ENCODE results near the gene TMEM82.

TMEM82 gene

GRCh38 chr1:15748690-15749398, 6.5 kb downstream of the TMEM82 start:
- DNase-seq: no peak
- H3K4me2 ChIP-seq (ENCODE audit: insufficient read depth, low read length): no peak overlapping the region

GRCh38 chr1:15749399-15750291, 7.3 kb downstream of the TMEM82 start:
- Histone ChIP-seq H3K9me3 (ENCODE audit: insufficient read depth, low read length, severe bottlenecking) (no peaks in the 10 kb centered on the region), H3K27ac (ENCODE audit: low read length) (no peak overlapping the region), H3K9ac (ENCODE audit: low read depth, low read length) (no peak overlapping the region), H3K79me2 (ENCODE audit: insufficient read depth, low read length) (no peaks in the 10 kb centered on the region), H3K4me3 (ENCODE audit: low read depth in 1 of 2, low read length in 2 of 2) (no peak overlapping the region), H4K20me1 (ENCODE audit: insufficient read depth, low read length) (no peaks in the 10 kb centered on the region), H3K4me2 (ENCODE audit: insufficient read depth, low read length) (no peak overlapping the region), H2AFZ (ENCODE audit: low read depth, low read length) (no peak overlapping the region), H3K36me3 (ENCODE audit: insufficient read depth, low read length) (no peaks in the 10 kb centered on the region), H3K27me3 (ENCODE audit: insufficient read depth, low read length, poor library complexity) (no peaks in the 10 kb centered on the region), H3K4me1 (ENCODE audit: insufficient read depth, low read length) (no peaks in the 10 kb centered on the region)
- ATAC-seq (ENCODE audit: insufficient read depth, low read depth): no peak
- DNase-seq: no peak
- TF ChIP-seq, protein P1, sequence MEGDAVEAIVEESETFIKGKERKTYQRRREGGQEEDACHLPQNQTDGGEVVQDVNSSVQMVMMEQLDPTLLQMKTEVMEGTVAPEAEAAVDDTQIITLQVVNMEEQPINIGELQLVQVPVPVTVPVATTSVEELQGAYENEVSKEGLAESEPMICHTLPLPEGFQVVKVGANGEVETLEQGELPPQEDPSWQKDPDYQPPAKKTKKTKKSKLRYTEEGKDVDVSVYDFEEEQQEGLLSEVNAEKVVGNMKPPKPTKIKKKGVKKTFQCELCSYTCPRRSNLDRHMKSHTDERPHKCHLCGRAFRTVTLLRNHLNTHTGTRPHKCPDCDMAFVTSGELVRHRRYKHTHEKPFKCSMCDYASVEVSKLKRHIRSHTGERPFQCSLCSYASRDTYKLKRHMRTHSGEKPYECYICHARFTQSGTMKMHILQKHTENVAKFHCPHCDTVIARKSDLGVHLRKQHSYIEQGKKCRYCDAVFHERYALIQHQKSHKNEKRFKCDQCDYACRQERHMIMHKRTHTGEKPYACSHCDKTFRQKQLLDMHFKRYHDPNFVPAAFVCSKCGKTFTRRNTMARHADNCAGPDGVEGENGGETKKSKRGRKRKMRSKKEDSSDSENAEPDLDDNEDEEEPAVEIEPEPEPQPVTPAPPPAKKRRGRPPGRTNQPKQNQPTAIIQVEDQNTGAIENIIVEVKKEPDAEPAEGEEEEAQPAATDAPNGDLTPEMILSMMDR (IDR thresholded peaks at IDR 0.05; ENCODE audit: borderline replicate concordance, extremely low read depth, low read length, poor library complexity, severe bottlenecking): no peak
- TF ChIP-seq EZH2 (IDR thresholded peaks at IDR 0.05; ENCODE audit: borderline replicate concordance, low read depth, low read length, severe bottlenecking): no peak

More at GRCh38 chr1:15748690-15749398, 6.5 kb downstream of the TMEM82 start:
- H4K20me1 ChIP-seq (ENCODE audit: insufficient read depth, low read length): no peaks in the 10 kb centered on the region; the same call in 1 of the 2 replicates
- H3K4me1 ChIP-seq (ENCODE audit: insufficient read depth, low read length): no peaks in the 10 kb centered on the region
- no peak for ATAC-seq (ENCODE audit: insufficient read depth, low read depth)
- H3K27ac ChIP-seq (ENCODE audit: low read length): no peak overlapping the region
- TF ChIP-seq EZH2 (IDR thresholded peaks at IDR 0.05; ENCODE audit: borderline replicate concordance, low read depth, low read length, severe bottlenecking): no peak
- TF ChIP-seq, protein P1 (IDR thresholded peaks at IDR 0.05; ENCODE audit: borderline replicate concordance, extremely low read depth, low read length, poor library complexity, severe bottlenecking): no peak
- no peaks in the 10 kb centered on the region for H3K9me3 ChIP-seq (ENCODE audit: insufficient read depth, low read length, severe bottlenecking)
- H3K9ac ChIP-seq (ENCODE audit: low read depth, low read length): no peak overlapping the region
- H2AFZ ChIP-seq (ENCODE audit: low read depth, low read length): no peak overlapping the region
- H3K27me3 ChIP-seq (ENCODE audit: insufficient read depth, low read length, poor library complexity): no peaks in the 10 kb centered on the region
- no peaks in the 10 kb centered on the region for H3K79me2 ChIP-seq (ENCODE audit: insufficient read depth, low read length)
- H3K36me3 ChIP-seq (ENCODE audit: insufficient read depth, low read length): no peaks in the 10 kb centered on the region
- H3K4me3 ChIP-seq (ENCODE audit: low read depth in 1 of 2, low read length in 2 of 2): no peak overlapping the region

DNA sequence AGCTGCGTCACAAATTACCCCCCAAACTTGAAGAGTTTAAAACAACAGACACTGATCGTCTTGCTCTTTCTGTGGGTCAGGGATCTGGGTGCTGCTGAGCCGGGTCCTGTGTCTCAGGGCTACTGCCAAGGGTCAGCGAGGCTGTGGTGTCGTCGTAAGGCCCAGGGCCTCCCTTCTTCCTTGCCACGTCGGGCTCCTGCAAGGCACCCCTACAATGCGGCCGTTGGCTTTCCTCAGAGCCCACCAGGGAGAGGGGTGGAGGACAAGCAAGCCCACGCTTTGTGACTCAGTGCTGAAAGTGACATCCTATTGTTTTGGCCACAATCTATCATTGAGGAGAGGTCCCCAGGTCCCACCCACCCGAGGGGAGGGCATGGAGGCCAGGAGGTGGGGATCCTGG, 8.6 kb downstream of the TMEM82 start:
- Histone ChIP-seq H4K20me1 (ENCODE audit: insufficient read depth, low read length) (no peaks in the 10 kb centered on the region), H3K4me1 (ENCODE audit: insufficient read depth, low read length) (no peaks in the 10 kb centered on the region), H3K9ac (ENCODE audit: low read depth, low read length) (no peak overlapping the region), H3K27ac (ENCODE audit: low read length) (no peak overlapping the region), H3K36me3 (ENCODE audit: insufficient read depth, low read length) (no peaks in the 10 kb centered on the region), H2AFZ (ENCODE audit: low read depth, low read length) (no peak overlapping the region), H3K4me3 (ENCODE audit: low read depth in 1 of 2, low read length in 2 of 2) (no peak overlapping the region), H3K79me2 (ENCODE audit: insufficient read depth, low read length) (no peaks in the 10 kb centered on the region), H3K4me2 (ENCODE audit: insufficient read depth, low read length) (no peak overlapping the region), H3K27me3 (ENCODE audit: insufficient read depth, low read length, poor library complexity) (no peaks in the 10 kb centered on the region), H3K9me3 (ENCODE audit: insufficient read depth, low read length, severe bottlenecking) (no peaks in the 10 kb centered on the region)
- no peak for TF ChIP-seq EZH2 (IDR thresholded peaks at IDR 0.05; ENCODE audit: borderline replicate concordance, low read depth, low read length, severe bottlenecking)
- TF ChIP-seq, protein P1 (IDR thresholded peaks at IDR 0.05; ENCODE audit: borderline replicate concordance, extremely low read depth, low read length, poor library complexity, severe bottlenecking): no peak
- no peak for DNase-seq
- ATAC-seq (ENCODE audit: insufficient read depth, low read depth): no peak

Data from DND-41 (cell line).